GM18870 (cell line): Measurements from ENCODE around the gene CCDC112.

Experiments used
- ATAC-seq: cut with Tn5 transposase; IDR thresholded peaks from one replicate; pipeline ENCODE4 v1.9.1; 2021; ENCODE audit warnings: moderate library complexity; ENCODE audit not compliant: unreplicated experiment

CCDC112 gene

GRCh38 chr5:115319007-115319406 is 22.6 kb upstream of the CCDC112 start:
- ATAC-seq: no peak

- no peak for ATAC-seq
Observed at GRCh38 chr5:115317736-115318135, 21.3 kb upstream of the CCDC112 start.

GRCh38 chr5:115317320-115317719 is 20.9 kb upstream of the CCDC112 start:
- ATAC-seq: no peak

GRCh38 chr5:115313632-115314031 is 17.2 kb upstream of the CCDC112 start:
- no peak for ATAC-seq

- ATAC-seq: no peak
Observed at GRCh38 chr5:115313052-115313451, 16.6 kb upstream of the CCDC112 start.

- no peak for ATAC-seq
Observed at GRCh38 chr5:115309751-115310370, 13.4 kb upstream of the CCDC112 start.

- no peak for ATAC-seq
Observed at GRCh38 chr5:115308815-115309214, 12.4 kb upstream of the CCDC112 start.

- ATAC-seq: no peak
Observed at GRCh38 chr5:115306011-115306536, 9.6 kb upstream of the CCDC112 start.

GRCh38 chr5:115304496-115304895 is 8.0 kb upstream of the CCDC112 start:
- ATAC-seq: no peak

GRCh38 chr5:115298811-115299210 is 2.4 kb upstream of the CCDC112 start:
- no peak for ATAC-seq

GRCh38 chr5:115297031-115297430 is 577 bp upstream of the CCDC112 start:
- ATAC-seq: no peak

- ATAC-seq: peak; percentile 25
Observed at GRCh38 chr5:115295777-115296123, 704 bp downstream of the CCDC112 start.

- ATAC-seq: no peak
Observed at GRCh38 chr5:115291397-115291796, 5.1 kb downstream of the CCDC112 start.

- no peak for ATAC-seq
Observed at GRCh38 chr5:115289104-115289503, 7.3 kb downstream of the CCDC112 start.

- ATAC-seq: no peak
Observed at GRCh38 chr5:115284021-115284420, 12.4 kb downstream of the CCDC112 start.

GRCh38 chr5:115282131-115282530 is 14.3 kb downstream of the CCDC112 start:
- no peak for ATAC-seq

GRCh38 chr5:115274584-115274983 is 21.9 kb downstream of the CCDC112 start:
- no peak for ATAC-seq

- no peak for ATAC-seq
Observed at GRCh38 chr5:115272297-115272958, 24.0 kb downstream of the CCDC112 start.

- ATAC-seq: no peak
Observed at GRCh38 chr5:115271295-115272050, 25.0 kb downstream of the CCDC112 start.

- no peak for ATAC-seq
Observed at GRCh38 chr5:115267617-115268016, 28.8 kb downstream of the CCDC112 start.

GRCh38 chr5:115265220-115265619 is 31.2 kb downstream of the CCDC112 start:
- ATAC-seq: no peak

- ATAC-seq: no peak
Observed at GRCh38 chr5:115264786-115265185, 31.7 kb downstream of the CCDC112 start.
